HL-60 (cell line): ENCODE data around the gene PEX5L.

Source experiments
- CTCF ChIP-seq: IDR thresholded peaks from one replicate; pipeline ENCODE4 v1.5.1; 2011; ENCODE audit warnings: low read length, control low read depth, inconsistent platforms; ENCODE audit not compliant: insufficient read depth
- GABPA ChIP-seq: IDR thresholded peaks from 2 replicates; pipeline ENCODE4 v1.6.1; 2012; ENCODE audit warnings: low read depth
- POLR2AphosphoS5 ChIP-seq: IDR thresholded peaks from 2 replicates; pipeline ENCODE4 v1.6.1; 2012; ENCODE audit warnings: low read depth
- REST ChIP-seq: IDR thresholded peaks from 2 replicates; pipeline ENCODE4 v1.6.1; 2012; ENCODE audit warnings: low read depth; ENCODE audit not compliant: insufficient replicate concordance
- SPI1 ChIP-seq: IDR thresholded peaks from 2 replicates; pipeline ENCODE4 v1.6.1; 2012; ENCODE audit warnings: low read depth, mild to moderate bottlenecking, borderline replicate concordance

- TF ChIP-seq CTCF (no peak), POLR2AphosphoS5 (no peak), REST (no peak), GABPA (no peak), SPI1 (no peak)
These were observed 210.5 kb downstream of the PEX5L start for GRCh38 chr3:179826247-179826637.
